Kidney epithelial cell (primary cell): ENCODE measurements around the gene DOCK3. TPM values are rescaled to one million over a fixed set of nuclear protein-coding genes. Genes with fewer than 3 reads are reported as not detected.
"Not testable (repeated sequence)": the region's sequence is repeated elsewhere in the genome, so short reads cannot be mapped to it uniquely, and the experiment has no call there.

ENCODE experiments used
- DNase-seq: peaks from one replicate; pipeline ENCODE4 v3.0.0-alpha.2; 2010; ENCODE audit warnings: low read depth
- H3K27me3 ChIP-seq: 2 replicates; pipeline ENCODE4 v1.6.0; 2011; ENCODE audit warnings: low read length; ENCODE audit not compliant: control insufficient read depth, insufficient read depth
- H3K36me3 ChIP-seq: 2 replicates; pipeline ENCODE4 v1.5.1; 2011; ENCODE audit warnings: low read length; ENCODE audit not compliant: control insufficient read depth, insufficient read depth
- H3K4me3 ChIP-seq: 2 replicates; pipeline ENCODE4 v1.5.1; 2011; ENCODE audit warnings: low read depth, mild to moderate bottlenecking, control low read depth, low read length
- total RNA-seq: library from RNA; depleted of rRNA; stranded (reverse); fragments of >200 nt; gene quantifications from 2 replicates; pipeline ENCODE4 v1.2.3, GENCODE V29; 2015
- TF ChIP-seq, protein P1 (sequence below): IDR thresholded peaks from 2 replicates; pipeline ENCODE4 v1.5.1; 2011; ENCODE audit warnings: mild to moderate bottlenecking, moderate library complexity, low read length, control low read depth, inconsistent platforms; ENCODE audit not compliant: insufficient read depth, poor library complexity, severe bottlenecking

Gene DOCK3
- total RNA-seq, 1 donor from 2014 or later: 1.7 TPM

DNA sequence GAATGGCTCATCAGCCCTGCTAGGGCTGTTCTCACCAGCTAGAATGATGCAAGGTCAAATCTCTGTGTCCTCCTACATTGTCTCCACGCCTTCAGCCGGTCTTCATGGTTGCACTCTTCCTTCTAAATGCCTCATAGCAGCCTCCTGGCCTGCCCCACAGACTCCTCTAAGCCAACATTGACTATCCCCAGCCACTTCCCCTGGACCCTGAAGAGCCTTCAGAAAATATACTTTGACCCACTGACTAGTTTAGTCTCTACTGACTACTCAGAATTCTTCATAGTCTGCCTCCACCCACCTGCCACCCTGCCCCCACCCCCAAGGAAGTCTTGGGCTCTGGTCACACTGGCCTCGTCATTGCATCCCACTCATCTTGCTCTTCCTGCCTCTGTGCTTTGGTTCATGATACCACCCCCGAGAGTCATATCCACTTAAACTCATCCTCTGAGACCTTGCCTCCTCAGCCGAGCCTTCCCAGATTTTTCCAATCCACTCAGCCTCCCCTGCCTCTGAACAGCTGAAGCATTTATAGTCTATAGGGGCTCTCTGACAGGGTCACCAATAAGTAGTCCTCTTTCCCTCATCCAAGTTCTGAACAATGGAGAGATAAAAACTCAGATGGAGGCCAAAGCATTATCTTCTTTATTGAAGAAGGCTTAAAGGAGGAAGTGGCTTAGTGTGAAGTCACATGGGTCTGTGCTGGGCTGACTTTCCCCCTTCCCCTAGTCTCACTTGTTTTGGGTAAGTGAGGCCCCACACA lies 9.5 kb upstream of the DOCK3 start:
- Histone ChIP-seq H3K27me3 (peaks cover 10% of the 10 kb centered on the region), H3K4me3 (no peak overlapping the region), H3K36me3 (no peaks in the 10 kb centered on the region)
- no peak for DNase-seq
- TF ChIP-seq, protein P1, sequence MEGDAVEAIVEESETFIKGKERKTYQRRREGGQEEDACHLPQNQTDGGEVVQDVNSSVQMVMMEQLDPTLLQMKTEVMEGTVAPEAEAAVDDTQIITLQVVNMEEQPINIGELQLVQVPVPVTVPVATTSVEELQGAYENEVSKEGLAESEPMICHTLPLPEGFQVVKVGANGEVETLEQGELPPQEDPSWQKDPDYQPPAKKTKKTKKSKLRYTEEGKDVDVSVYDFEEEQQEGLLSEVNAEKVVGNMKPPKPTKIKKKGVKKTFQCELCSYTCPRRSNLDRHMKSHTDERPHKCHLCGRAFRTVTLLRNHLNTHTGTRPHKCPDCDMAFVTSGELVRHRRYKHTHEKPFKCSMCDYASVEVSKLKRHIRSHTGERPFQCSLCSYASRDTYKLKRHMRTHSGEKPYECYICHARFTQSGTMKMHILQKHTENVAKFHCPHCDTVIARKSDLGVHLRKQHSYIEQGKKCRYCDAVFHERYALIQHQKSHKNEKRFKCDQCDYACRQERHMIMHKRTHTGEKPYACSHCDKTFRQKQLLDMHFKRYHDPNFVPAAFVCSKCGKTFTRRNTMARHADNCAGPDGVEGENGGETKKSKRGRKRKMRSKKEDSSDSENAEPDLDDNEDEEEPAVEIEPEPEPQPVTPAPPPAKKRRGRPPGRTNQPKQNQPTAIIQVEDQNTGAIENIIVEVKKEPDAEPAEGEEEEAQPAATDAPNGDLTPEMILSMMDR: no peak

DNA sequence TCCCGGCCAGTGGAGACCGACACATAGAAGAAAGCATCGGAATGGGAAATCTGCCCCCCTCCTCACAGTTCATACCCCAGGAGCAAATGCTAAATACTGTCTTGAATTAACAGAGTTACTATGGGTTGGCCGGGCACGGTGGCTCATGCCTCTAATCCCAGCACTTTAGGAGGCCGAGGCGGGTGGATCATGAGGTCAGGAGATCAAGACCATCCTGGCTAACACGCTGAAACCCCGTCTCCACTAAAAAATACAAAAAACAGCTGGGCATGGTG lies 8.9 kb upstream of the DOCK3 start:
- DNase-seq, H3K36me3 ChIP-seq, H3K4me3 ChIP-seq: not testable (repeated sequence)
- peaks cover 10% of the 10 kb centered on the region for H3K27me3 ChIP-seq

DNA sequence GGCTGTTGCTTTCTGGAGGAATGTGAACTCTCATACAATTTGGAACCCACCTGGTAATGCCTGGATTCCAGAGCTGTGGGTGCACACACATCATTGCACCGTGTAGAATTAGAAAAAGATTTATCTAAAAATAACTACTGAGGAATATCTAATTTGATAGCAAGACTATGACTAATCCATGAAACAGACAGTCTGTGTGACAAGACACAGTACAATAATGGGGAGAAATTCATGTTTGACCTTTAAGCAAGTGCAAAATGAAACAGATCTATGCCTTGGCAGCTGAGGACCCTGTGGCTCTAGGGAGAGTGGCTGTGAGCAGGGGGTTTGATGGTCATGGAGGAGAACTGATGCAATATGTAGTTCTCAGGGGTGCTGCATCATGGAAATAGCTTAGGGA lies 7.9 kb upstream of the DOCK3 start:
- Histone ChIP-seq H3K4me3 (no peak overlapping the region), H3K36me3 (no peaks in the 10 kb centered on the region), H3K27me3 (peaks cover 10% of the 10 kb centered on the region)
- DNase-seq: no peak
- TF ChIP-seq, protein P1: no peak

DNA sequence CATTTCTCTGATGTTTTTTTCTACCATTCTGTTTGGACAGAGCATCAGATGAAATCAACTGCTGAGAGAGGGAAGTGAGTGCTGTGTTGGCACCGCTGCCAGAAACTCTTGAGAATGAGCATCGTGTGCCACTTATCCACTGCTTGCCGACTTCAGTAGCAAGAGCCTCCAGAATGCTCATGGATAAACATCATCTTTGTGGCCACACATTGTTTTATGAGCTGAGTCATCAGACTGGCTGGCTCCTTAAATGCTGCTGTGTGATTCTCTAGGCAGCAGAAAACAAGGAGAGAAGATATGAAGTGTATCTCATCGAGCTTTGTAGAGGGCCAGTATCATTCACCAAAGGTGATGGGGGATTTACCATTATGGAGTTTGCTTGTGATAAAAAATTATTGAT lies 3.4 kb upstream of the DOCK3 start:
- Histone ChIP-seq H3K4me3 (no peak overlapping the region), H3K36me3 (no peaks in the 10 kb centered on the region), H3K27me3 (peaks cover 33% of the 10 kb centered on the region)
- TF ChIP-seq, protein P1: no peak
- DNase-seq: peak; percentile 57

DNA sequence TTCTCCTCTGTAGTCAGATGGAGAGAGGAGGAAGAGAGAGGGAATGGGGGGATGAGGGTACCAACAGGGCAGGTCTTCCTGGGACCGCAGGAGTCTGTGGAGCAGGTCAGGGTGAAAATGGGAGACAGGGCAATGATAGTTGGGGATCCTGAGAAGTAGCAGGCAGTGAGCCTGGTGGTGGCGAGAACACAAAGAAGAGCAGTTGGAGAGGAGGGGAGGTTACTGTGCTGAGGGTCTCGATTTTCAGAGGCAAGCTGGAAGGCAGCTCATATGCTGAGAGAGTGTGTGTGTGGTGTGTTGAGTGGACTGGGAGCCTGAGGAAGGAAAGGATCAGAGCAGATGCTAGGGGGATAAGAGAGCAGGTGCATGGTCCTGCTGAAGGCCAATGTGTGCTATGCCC lies 2.1 kb upstream of the DOCK3 start:
- TF ChIP-seq, protein P1: no peak
- Histone ChIP-seq H3K36me3 (no peaks in the 10 kb centered on the region), H3K27me3 (peaks cover 31% of the 10 kb centered on the region), H3K4me3 (no peak overlapping the region)
- no peak for DNase-seq

DNA sequence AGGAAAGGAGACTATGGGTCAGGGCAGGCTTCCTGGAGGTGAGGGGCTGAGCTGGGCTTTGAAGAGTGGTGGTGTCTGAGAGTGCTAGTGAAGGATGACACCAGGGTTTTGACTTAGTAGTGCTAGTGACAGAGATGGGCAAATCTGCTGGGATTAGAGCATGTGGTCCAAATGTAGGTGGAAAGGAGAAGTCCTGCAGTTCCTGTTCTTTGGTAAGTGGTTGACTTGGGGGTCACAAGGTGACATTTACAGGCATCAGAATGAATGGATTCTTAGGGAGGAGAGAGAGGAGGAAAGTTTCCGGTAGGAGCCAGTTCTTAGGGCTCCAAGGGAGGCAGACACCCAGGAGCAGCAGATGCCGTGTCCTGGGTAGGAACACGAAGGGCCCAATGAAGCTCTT lies 796 bp upstream of the DOCK3 start:
- Histone ChIP-seq H3K27me3 (peaks cover 26% of the 10 kb centered on the region), H3K36me3 (no peaks in the 10 kb centered on the region), H3K4me3 (no peak overlapping the region)
- DNase-seq: no peak
- TF ChIP-seq, protein P1: no peak
